ENCODE measurements around the gene PRR15.
A peak's percentile ranks its signal among the peaks of the same experiment; 100 is the strongest.

The PRR15 gene

DNA sequence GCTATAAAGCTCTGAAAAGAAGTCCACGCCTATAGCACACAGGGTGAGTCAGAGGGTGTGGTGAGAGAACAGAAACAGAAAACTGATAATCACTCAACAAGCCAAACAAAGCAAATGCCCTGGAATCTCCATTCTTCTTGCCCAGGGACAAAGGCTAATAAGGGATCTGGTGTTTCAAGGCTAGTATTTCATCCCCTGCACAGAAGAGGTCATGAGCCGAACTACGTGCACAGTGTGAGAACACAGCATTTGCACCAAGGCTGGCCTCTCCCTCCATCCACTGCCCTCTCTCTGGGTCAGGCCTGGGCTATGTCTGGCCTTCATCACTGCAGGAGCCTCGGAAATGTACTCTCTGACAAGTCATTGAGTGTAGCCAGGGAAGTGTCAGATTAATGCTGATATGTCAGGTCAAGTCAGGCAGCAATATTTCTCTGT lies 42.7 kb downstream of the PRR15 start:
- H3K36me3 ChIP-seq (ENCODE audit: control insufficient read depth, insufficient read depth, low read length), result no peaks in the 10 kb centered on the region

DNA sequence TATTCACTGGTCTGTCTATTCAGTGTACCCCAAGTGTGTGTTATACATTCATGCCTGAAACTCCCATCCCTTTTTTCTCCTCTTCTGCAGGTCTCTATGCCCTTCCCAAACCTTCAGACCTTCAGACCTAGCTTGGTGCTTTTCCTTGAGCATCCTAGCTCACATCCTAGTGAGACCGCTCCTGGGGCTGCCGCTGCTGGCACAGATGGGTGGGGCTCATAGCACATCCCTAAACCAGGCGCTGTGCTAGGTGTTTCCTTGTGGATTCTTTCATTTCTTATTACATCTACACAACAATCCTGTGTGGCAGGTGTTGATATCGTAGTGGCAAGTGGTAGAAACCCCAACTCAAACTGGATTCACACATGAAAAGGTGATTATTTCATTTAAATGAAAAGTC lies 43.2 kb downstream of the PRR15 start:
- peaks cover 2% of the 10 kb centered on the region for H3K4me1 ChIP-seq (ENCODE audit: control insufficient read depth, low read depth, low read length)
- H2AK5ac ChIP-seq (ENCODE audit: low read length), result no peak overlapping the region
- no peaks in the 10 kb centered on the region for H3K79me2 ChIP-seq (ENCODE audit: control insufficient read depth, insufficient read depth, low read length)
- no peak overlapping the region for H2BK5ac ChIP-seq (ENCODE audit: low read length)
- H2BK120ac ChIP-seq (ENCODE audit: low read depth, low read length), result no peak overlapping the region
- H3K27me3 ChIP-seq (ENCODE audit: insufficient read depth, low read length, poor library complexity), result no peaks in the 10 kb centered on the region
- H2BK15ac ChIP-seq (replicated peaks; ENCODE audit: low read depth), result no peak overlapping the region
- no peak overlapping the region for H3K23ac ChIP-seq (ENCODE audit: low read length)
- H3K9ac ChIP-seq (ENCODE audit: low read length), result no peak overlapping the region
- H3K27ac ChIP-seq (ENCODE audit: low read depth, low read length), result no peak overlapping the region
- no peak overlapping the region for H4K5ac ChIP-seq (ENCODE audit: low read length)
- no peak for DNase-seq
- no peak overlapping the region for H3K56ac ChIP-seq (ENCODE audit: low read length)
- no peak overlapping the region for H3K18ac ChIP-seq (ENCODE audit: low read length)
- WGBS (ENCODE audit: extremely low coverage, insufficient coverage, low lambda C conversion rate), result no CpG with 5 or more reads among the region's 4 CpGs
- no peaks in the 10 kb centered on the region for H3K36me3 ChIP-seq (ENCODE audit: control insufficient read depth, insufficient read depth, low read length)
- no peak overlapping the region for H3K4me3 ChIP-seq (ENCODE audit: low read length)
- no peak overlapping the region for H3K4me2 ChIP-seq (ENCODE audit: low read length)
- H3K4ac ChIP-seq (ENCODE audit: low read depth, low read length), result no peak overlapping the region
- no peak overlapping the region for H4K8ac ChIP-seq (ENCODE audit: low read depth, low read length)
- no peaks in the 10 kb centered on the region for H3K79me1 ChIP-seq (ENCODE audit: low read length)

More for the DNA sequence above, 42.7 kb downstream of the PRR15 start:
- no peaks in the 10 kb centered on the region for H3K79me2 ChIP-seq (ENCODE audit: control insufficient read depth, insufficient read depth, low read length)
- no peak overlapping the region for H3K9ac ChIP-seq (ENCODE audit: low read length)
- H3K79me1 ChIP-seq (ENCODE audit: low read length), result no peaks in the 10 kb centered on the region
- H3K4ac ChIP-seq (ENCODE audit: low read depth, low read length), result no peak overlapping the region
- no peak overlapping the region for H3K18ac ChIP-seq (ENCODE audit: low read length)
- H3K4me2 ChIP-seq (ENCODE audit: low read length), result no peak overlapping the region
- no peak overlapping the region for H2AK5ac ChIP-seq (ENCODE audit: low read length)
- H4K8ac ChIP-seq (ENCODE audit: low read depth, low read length), result no peak overlapping the region
- H3K23ac ChIP-seq (ENCODE audit: low read length), result no peak overlapping the region
- no peak overlapping the region for H2BK15ac ChIP-seq (replicated peaks; ENCODE audit: low read depth)
- no peak overlapping the region for H3K27ac ChIP-seq (ENCODE audit: low read depth, low read length)
- no peak overlapping the region for H4K5ac ChIP-seq (ENCODE audit: low read length)
- H3K27me3 ChIP-seq (ENCODE audit: insufficient read depth, low read length, poor library complexity), result no peaks in the 10 kb centered on the region
- no peak for DNase-seq
- no peak overlapping the region for H3K4me3 ChIP-seq (ENCODE audit: low read length)
- H3K4me1 ChIP-seq (ENCODE audit: control insufficient read depth, low read depth, low read length), result peaks cover 2% of the 10 kb centered on the region
- no CpG with 5 or more reads among the region's 4 CpGs for WGBS (ENCODE audit: extremely low coverage, insufficient coverage, low lambda C conversion rate)
- H3K56ac ChIP-seq (ENCODE audit: low read length), result no peak overlapping the region
- no peak overlapping the region for H2BK5ac ChIP-seq (ENCODE audit: low read length)
- H2BK120ac ChIP-seq (ENCODE audit: low read depth, low read length), result no peak overlapping the region

DNA sequence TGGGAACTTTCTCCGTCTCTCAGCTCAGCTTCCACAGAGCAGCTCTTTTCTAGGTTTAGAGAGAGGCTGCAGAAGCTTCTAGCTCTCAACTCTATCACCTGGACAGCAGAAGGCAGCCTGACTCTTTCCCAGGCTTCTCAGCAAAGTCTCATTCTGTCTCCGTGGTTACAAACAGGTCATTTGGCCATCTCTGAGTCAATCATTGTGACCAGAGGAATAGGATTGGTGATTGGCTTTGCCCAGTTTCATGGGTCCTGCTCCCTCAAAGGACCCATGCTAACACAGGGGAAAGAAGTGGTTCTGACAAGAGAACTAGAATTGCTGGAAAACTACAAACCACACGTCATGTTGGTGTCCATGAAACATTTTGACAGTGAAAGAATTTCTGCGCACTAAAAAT lies 43.6 kb downstream of the PRR15 start:
- H3K27me3 ChIP-seq (ENCODE audit: insufficient read depth, low read length, poor library complexity), result no peaks in the 10 kb centered on the region
- WGBS (ENCODE audit: extremely low coverage, insufficient coverage, low lambda C conversion rate), result no CpG with 5 or more reads among the region's 4 CpGs

DNA sequence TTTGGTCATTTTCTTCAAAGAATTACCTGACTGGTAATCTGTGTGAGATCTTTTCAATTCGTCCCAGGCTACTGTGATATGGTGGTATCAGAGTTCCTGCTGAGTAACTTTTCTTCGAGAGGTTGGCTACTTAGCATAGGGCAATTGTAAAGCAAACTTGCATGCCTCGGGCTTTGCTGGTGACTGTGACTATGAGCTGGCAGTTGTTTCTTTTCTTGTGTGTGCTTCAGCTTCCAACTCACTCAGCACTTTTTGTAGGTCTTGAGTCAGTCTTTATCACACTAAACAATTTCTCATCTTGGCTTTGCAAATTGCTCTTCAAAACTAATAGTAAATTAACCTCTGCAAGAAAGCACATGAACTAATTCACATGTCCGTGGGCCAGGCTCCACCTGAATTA lies 44.3 kb downstream of the PRR15 start:
- H3K36me3 ChIP-seq (ENCODE audit: control insufficient read depth, insufficient read depth, low read length), result no peaks in the 10 kb centered on the region
- no peak overlapping the region for H3K18ac ChIP-seq (ENCODE audit: low read length)
- no peaks in the 10 kb centered on the region for H3K79me1 ChIP-seq (ENCODE audit: low read length)
- no peak overlapping the region for H4K5ac ChIP-seq (ENCODE audit: low read length)
- H2BK120ac ChIP-seq (ENCODE audit: low read depth, low read length), result no peak overlapping the region
- no CpG with 5 or more reads among the region's 4 CpGs for WGBS (ENCODE audit: extremely low coverage, insufficient coverage, low lambda C conversion rate)
- H3K4ac ChIP-seq (ENCODE audit: low read depth, low read length), result no peak overlapping the region
- no peak overlapping the region for H3K23ac ChIP-seq (ENCODE audit: low read length)
- H3K4me1 ChIP-seq (ENCODE audit: control insufficient read depth, low read depth, low read length), result peaks cover 2% of the 10 kb centered on the region
- no peak overlapping the region for H3K4me3 ChIP-seq (ENCODE audit: low read length)
- H3K27ac ChIP-seq (ENCODE audit: low read depth, low read length), result no peak overlapping the region
- H3K56ac ChIP-seq (ENCODE audit: low read length), result no peak overlapping the region
- H3K9ac ChIP-seq (ENCODE audit: low read length), result no peak overlapping the region
- no peak overlapping the region for H2BK5ac ChIP-seq (ENCODE audit: low read length)
- no peak overlapping the region for H2AK5ac ChIP-seq (ENCODE audit: low read length)
- no peak overlapping the region for H2BK15ac ChIP-seq (replicated peaks; ENCODE audit: low read depth)
- no peak overlapping the region for H3K4me2 ChIP-seq (ENCODE audit: low read length)
- peak; percentile 69 for DNase-seq
- no peaks in the 10 kb centered on the region for H3K27me3 ChIP-seq (ENCODE audit: insufficient read depth, low read length, poor library complexity)
- H3K79me2 ChIP-seq (ENCODE audit: control insufficient read depth, insufficient read depth, low read length), result no peaks in the 10 kb centered on the region
- H4K8ac ChIP-seq (ENCODE audit: low read depth, low read length), result no peak overlapping the region

More for the DNA sequence above, 43.6 kb downstream of the PRR15 start:
- no peak overlapping the region for H2BK15ac ChIP-seq (replicated peaks; ENCODE audit: low read depth)
- no peaks in the 10 kb centered on the region for H3K79me2 ChIP-seq (ENCODE audit: control insufficient read depth, insufficient read depth, low read length)
- no peak overlapping the region for H2BK5ac ChIP-seq (ENCODE audit: low read length)
- H3K23ac ChIP-seq (ENCODE audit: low read length), result no peak overlapping the region
- H2AK5ac ChIP-seq (ENCODE audit: low read length), result no peak overlapping the region
- H3K27ac ChIP-seq (ENCODE audit: low read depth, low read length), result no peak overlapping the region
- H3K4me3 ChIP-seq (ENCODE audit: low read length), result no peak overlapping the region
- H3K18ac ChIP-seq (ENCODE audit: low read length), result no peak overlapping the region
- H4K8ac ChIP-seq (ENCODE audit: low read depth, low read length), result no peak overlapping the region
- peaks cover 2% of the 10 kb centered on the region for H3K4me1 ChIP-seq (ENCODE audit: control insufficient read depth, low read depth, low read length)
- H3K4ac ChIP-seq (ENCODE audit: low read depth, low read length), result no peak overlapping the region
- no peak overlapping the region for H2BK120ac ChIP-seq (ENCODE audit: low read depth, low read length)
- H4K5ac ChIP-seq (ENCODE audit: low read length), result no peak overlapping the region
- peak; percentile 46 for DNase-seq
- H3K36me3 ChIP-seq (ENCODE audit: control insufficient read depth, insufficient read depth, low read length), result no peaks in the 10 kb centered on the region
- H3K9ac ChIP-seq (ENCODE audit: low read length), result no peak overlapping the region
- H3K56ac ChIP-seq (ENCODE audit: low read length), result no peak overlapping the region
- H3K4me2 ChIP-seq (ENCODE audit: low read length), result no peak overlapping the region
- no peaks in the 10 kb centered on the region for H3K79me1 ChIP-seq (ENCODE audit: low read length)

DNA sequence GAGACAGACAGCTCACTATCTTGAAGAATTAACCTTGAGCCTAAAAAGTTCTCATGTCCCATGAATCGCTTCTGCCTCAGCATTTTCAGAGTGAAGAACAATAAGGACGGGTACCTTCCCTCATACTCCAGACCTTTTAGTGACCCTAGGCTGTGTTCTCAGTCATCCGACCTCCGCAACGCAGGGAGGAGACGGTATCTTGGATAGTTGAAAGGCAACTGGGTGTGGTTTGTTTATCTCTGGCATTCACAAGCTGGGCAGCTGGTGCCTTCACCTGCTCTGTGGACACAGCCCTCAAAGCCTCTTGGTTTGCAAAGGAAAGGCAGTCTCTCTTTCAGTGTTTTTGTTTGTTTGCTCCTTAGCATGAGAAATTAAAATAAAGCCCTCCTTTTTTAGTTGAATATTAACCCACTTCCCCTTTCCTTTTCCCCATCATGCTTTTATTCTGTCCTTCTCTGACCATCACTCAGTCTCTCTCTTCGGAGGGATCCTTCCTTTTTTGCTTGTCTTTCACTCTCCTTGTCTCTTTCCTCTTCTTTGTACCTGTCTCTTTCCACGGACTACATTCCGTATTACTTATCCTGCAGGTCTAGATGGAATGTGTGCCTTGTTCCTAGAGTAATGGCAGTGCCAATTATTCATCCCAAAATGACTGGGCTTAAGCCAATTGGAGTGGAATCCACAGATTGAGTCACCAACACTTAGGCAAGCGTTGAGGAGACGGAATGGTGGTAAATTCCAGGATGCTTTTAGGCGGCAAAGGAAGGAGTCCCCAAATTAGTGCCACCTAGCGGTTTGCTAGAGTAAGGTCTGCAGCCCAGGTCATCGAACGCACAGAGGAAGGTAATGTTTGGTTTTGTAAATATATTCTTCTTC lies 45.8 kb downstream of the PRR15 start:
- no peak overlapping the region for H3K4me3 ChIP-seq (ENCODE audit: low read length)
- H2AK5ac ChIP-seq (ENCODE audit: low read length), result no peak overlapping the region
- no peak overlapping the region for H4K8ac ChIP-seq (ENCODE audit: low read depth, low read length)
- no peak overlapping the region for H4K5ac ChIP-seq (ENCODE audit: low read length)
- no peak overlapping the region for H3K27ac ChIP-seq (ENCODE audit: low read depth, low read length)
- H3K18ac ChIP-seq (ENCODE audit: low read length), result no peak overlapping the region
- no peak overlapping the region for H2BK120ac ChIP-seq (ENCODE audit: low read depth, low read length)
- no peaks in the 10 kb centered on the region for H3K27me3 ChIP-seq (ENCODE audit: insufficient read depth, low read length, poor library complexity)
- H2BK15ac ChIP-seq (replicated peaks; ENCODE audit: low read depth), result no peak overlapping the region
- peaks cover 2% of the 10 kb centered on the region for H3K4me1 ChIP-seq (ENCODE audit: control insufficient read depth, low read depth, low read length)
- no peak overlapping the region for H3K9ac ChIP-seq (ENCODE audit: low read length)
- no peak overlapping the region for H3K56ac ChIP-seq (ENCODE audit: low read length)
- H2BK5ac ChIP-seq (ENCODE audit: low read length), result no peak overlapping the region
- DNase-seq, result peak; percentile 97
- no peaks in the 10 kb centered on the region for H3K79me2 ChIP-seq (ENCODE audit: control insufficient read depth, insufficient read depth, low read length)
- H3K23ac ChIP-seq (ENCODE audit: low read length), result no peak overlapping the region
- H3K36me3 ChIP-seq (ENCODE audit: control insufficient read depth, insufficient read depth, low read length), result no peaks in the 10 kb centered on the region
- no CpG with 5 or more reads among the region's 15 CpGs for WGBS (ENCODE audit: extremely low coverage, insufficient coverage, low lambda C conversion rate)
- no peak overlapping the region for H3K4ac ChIP-seq (ENCODE audit: low read depth, low read length)
- H3K79me1 ChIP-seq (ENCODE audit: low read length), result no peaks in the 10 kb centered on the region
- H3K4me2 ChIP-seq (ENCODE audit: low read length), result no peak overlapping the region

Measured in mesendoderm (in vitro differentiated cells).